Measurements from ENCODE around the gene TTI1. TPM values are rescaled to one million over a fixed set of nuclear protein-coding genes. Genes with fewer than 3 reads are reported as not detected.

The TTI1 gene
- 10 to 100 TPM in 11 of 12 donors, not detected in 1; 11.7 to 22.0 (median 17.1) TPM for polyA plus RNA-seq (ENCODE audit: insufficient read length in 12 of 12)
- long read RNA-seq, donor 1, partial matches to known transcripts, result 0 of 4 reads
- long read RNA-seq, donor 1, other reads (novel, unspliced or antisense), result 0 of 4 reads
- long read RNA-seq, donor 2, partial matches to known transcripts, result 0 of 6 reads
- long read RNA-seq, donor 2, other reads (novel, unspliced or antisense), result 0 of 6 reads
- long read RNA-seq, donor 3, partial matches to known transcripts, result 9 of 9 reads
- long read RNA-seq, donor 3, other reads (novel, unspliced or antisense), result 0 of 9 reads
- long read RNA-seq, donor 4, partial matches to known transcripts, result 0 of 2 reads
- long read RNA-seq, donor 4, other reads (novel, unspliced or antisense), result 0 of 2 reads
- long read RNA-seq, donor 5, partial matches to known transcripts, result 6 of 10 reads
- long read RNA-seq, donor 5, other reads (novel, unspliced or antisense), result 0 of 10 reads
- long read RNA-seq, donor 6, partial matches to known transcripts, result 0 of 1 reads
- long read RNA-seq, donor 6, other reads (novel, unspliced or antisense), result 0 of 1 reads
- long read RNA-seq, donor 7, partial matches to known transcripts, result 7 of 8 reads
- long read RNA-seq, donor 7, other reads (novel, unspliced or antisense), result 0 of 8 reads
- long read RNA-seq, donor 8, partial matches to known transcripts, result 11 of 12 reads
- long read RNA-seq, donor 8, other reads (novel, unspliced or antisense), result 0 of 12 reads
- long read RNA-seq, donor 9, result 0 reads
- long read RNA-seq, donor 10, partial matches to known transcripts, result 6 of 7 reads
- long read RNA-seq, donor 10, other reads (novel, unspliced or antisense), result 0 of 7 reads
- long read RNA-seq, donor 11, partial matches to known transcripts, result 0 of 2 reads
- long read RNA-seq, donor 11, other reads (novel, unspliced or antisense), result 0 of 2 reads

GRCh38 chr20:38033330-38034107 is at the start of gene TTI1, which contains the start of gene RPRD1B:
Gene TTI1 (minus strand): TSS chr20:38033456. CDS start chr20:38013816, 19,640 bp downstream.
Gene RPRD1B (plus strand): TSS chr20:38033746. CDS start chr20:38033948, 202 bp downstream.
- DNase-seq, result peak; percentile 96

- no peak for DNase-seq
These were observed 49.6 kb upstream of the TTI1 start for GRCh38 chr20:38082894-38083293.

- DNase-seq, result no peak
These were observed 48.3 kb upstream of the TTI1 start for GRCh38 chr20:38081575-38081974.

GRCh38 chr20:38079353-38079752 is 46.1 kb upstream of the TTI1 start:
- DNase-seq, result no peak

GRCh38 chr20:38078084-38078483 is 44.8 kb upstream of the TTI1 start:
- no peak for DNase-seq

- DNase-seq, result no peak
These were observed 43.3 kb upstream of the TTI1 start for GRCh38 chr20:38076548-38076947.

GRCh38 chr20:38075161-38075998 is 42.1 kb upstream of the TTI1 start:
- no peak for DNase-seq

- DNase-seq, result peak; percentile 73
These were observed 40.2 kb upstream of the TTI1 start for GRCh38 chr20:38073307-38074071.

GRCh38 chr20:38072898-38073297 is 39.6 kb upstream of the TTI1 start:
- DNase-seq, result no peak

- peak; percentile 20 for DNase-seq
These were observed 34.6 kb upstream of the TTI1 start for GRCh38 chr20:38067717-38068365.

- no peak for DNase-seq
These were observed 33.9 kb upstream of the TTI1 start for GRCh38 chr20:38066969-38067716.

- DNase-seq, result peak; percentile 43
These were observed 32.6 kb upstream of the TTI1 start for GRCh38 chr20:38065764-38066375.

GRCh38 chr20:38063911-38064530 is 30.8 kb upstream of the TTI1 start:
- DNase-seq, result no peak

GRCh38 chr20:38062890-38063289 is 29.6 kb upstream of the TTI1 start:
- DNase-seq, result no peak

GRCh38 chr20:38061109-38061508 is 27.9 kb upstream of the TTI1 start:
- DNase-seq, result no peak

- DNase-seq, result no peak
These were observed 27.3 kb upstream of the TTI1 start for GRCh38 chr20:38060536-38060935.

GRCh38 chr20:38059832-38060231 is 26.6 kb upstream of the TTI1 start:
- DNase-seq, result no peak
